ENCODE data around the gene AKAP3.

- TF ChIP-seq TAF1 (IDR thresholded peaks at IDR 0.05; ENCODE audit: borderline replicate concordance, low read depth, low read length) (no peak), POLR2A (IDR thresholded peaks at IDR 0.05; ENCODE audit: low read depth, low read length) (no peak)
These were observed 44.9 kb downstream of the AKAP3 start for GRCh38 chr12:4603946-4604345.
